Measurements from ENCODE around the gene SYTL3. TPM values are rescaled to one million over a fixed set of nuclear protein-coding genes. Genes with fewer than 3 reads are reported as not detected.

Gene SYTL3
- total and polyA plus RNA-seq, 7 donors, result 1.6 to 6.9 (median 3.3) TPM

DNA sequence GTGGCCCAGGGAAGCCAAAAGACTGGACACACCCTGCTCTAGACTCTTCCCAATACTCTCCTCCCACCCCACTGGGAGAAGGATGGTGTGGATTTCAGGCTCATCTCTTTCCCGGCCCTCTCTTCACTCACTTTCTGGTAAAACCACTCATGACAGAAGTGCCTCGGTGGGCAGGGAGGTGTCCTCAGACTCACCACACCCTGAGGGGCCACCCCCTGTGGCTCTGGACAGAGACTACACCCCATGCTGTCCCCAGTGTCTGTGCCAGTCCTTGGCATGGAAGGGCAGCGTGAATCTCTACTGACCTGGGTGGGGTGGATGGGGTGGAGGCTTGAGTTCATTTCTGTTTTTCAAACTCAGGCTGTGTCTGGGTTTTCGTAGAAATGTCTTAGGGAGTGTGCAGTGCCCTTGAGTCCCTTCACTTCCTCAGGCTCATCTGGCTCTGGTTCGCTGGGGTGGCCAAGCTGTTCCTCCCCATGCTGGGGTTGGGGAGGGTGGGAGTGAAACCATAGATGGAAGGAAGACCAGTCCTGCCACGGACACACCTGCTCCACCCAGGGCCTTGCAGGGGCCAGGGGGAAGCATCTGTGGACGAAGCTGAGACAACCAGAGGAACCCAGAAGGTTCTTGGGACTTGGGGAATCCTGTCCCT, 110.2 kb downstream of the SYTL3 start:
- H3K4me3 ChIP-seq, result no peak overlapping the region
- no peak overlapping the region for H3K27ac ChIP-seq
- WGBS, 2 donors, result 84 to 89% methylated on average over 7 of the region's 7 CpGs
- TF ChIP-seq POLR2AphosphoS5 (IDR thresholded peaks at IDR 0.05) (no peak), EP300 (IDR thresholded peaks at IDR 0.05) (no peak), POLR2A (IDR thresholded peaks at IDR 0.05) (no peak)
- TF ChIP-seq, protein P1, sequence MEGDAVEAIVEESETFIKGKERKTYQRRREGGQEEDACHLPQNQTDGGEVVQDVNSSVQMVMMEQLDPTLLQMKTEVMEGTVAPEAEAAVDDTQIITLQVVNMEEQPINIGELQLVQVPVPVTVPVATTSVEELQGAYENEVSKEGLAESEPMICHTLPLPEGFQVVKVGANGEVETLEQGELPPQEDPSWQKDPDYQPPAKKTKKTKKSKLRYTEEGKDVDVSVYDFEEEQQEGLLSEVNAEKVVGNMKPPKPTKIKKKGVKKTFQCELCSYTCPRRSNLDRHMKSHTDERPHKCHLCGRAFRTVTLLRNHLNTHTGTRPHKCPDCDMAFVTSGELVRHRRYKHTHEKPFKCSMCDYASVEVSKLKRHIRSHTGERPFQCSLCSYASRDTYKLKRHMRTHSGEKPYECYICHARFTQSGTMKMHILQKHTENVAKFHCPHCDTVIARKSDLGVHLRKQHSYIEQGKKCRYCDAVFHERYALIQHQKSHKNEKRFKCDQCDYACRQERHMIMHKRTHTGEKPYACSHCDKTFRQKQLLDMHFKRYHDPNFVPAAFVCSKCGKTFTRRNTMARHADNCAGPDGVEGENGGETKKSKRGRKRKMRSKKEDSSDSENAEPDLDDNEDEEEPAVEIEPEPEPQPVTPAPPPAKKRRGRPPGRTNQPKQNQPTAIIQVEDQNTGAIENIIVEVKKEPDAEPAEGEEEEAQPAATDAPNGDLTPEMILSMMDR (IDR thresholded peaks at IDR 0.05), result no peak
- peaks cover 0 to 30% (median 6%) of the 10 kb centered on the region in 4 donors for H3K36me3 ChIP-seq
- no peaks in the 10 kb centered on the region for H3K4me1 ChIP-seq
- H3K27me3 ChIP-seq, result no peaks in the 10 kb centered on the region
- intact Hi-C loops (cut with DNase I), result no loop called here
- H3K9me3 ChIP-seq, result no peaks in the 10 kb centered on the region
- no peak for DNase-seq

DNA sequence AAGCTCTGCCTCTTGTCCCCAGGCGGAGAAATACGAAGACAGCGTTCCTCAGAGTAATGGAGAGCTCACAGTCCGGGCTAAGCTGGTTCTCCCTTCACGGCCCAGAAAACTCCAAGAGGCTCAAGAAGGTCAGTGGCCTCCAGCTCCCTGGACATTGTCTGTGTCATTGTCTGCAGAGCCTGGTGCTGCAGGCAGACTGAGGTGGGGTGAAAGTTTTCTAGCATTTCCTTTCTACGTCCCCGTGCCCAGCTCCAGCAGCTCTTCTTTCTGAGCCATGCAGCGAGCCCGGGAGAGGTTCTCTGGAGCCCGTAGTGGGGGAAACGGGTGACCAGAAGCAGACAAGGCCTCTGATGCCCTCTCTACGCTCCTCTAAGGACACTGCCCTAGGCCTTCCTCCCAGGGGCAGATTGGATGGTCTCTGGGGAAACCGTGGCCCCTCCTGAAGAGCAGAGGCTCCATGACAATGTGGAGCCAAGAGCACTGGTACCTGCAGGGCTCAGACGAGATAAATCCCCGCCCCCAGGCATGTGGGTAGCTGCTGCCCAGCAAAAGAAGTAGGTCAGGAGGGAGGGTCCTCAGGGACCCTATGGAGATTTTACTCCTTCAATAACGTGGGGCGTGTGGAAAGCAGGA, 110.9 kb downstream of the SYTL3 start:
- Histone ChIP-seq H3K36me3 (peaks cover 0 to 36% (median 12%) of the 10 kb centered on the region in 4 donors), H3K27me3 (no peaks in the 10 kb centered on the region), H3K27ac (no peak overlapping the region), H3K4me1 (no peaks in the 10 kb centered on the region), H3K4me3 (no peak overlapping the region), H3K9me3 (no peaks in the 10 kb centered on the region)
- TF ChIP-seq EP300 (IDR thresholded peaks at IDR 0.05) (no peak), POLR2A (IDR thresholded peaks at IDR 0.05) (no peak), POLR2AphosphoS5 (IDR thresholded peaks at IDR 0.05) (no peak)
- TF ChIP-seq, protein P1 (IDR thresholded peaks at IDR 0.05), result no peak
- 79 to 84% methylated on average over 17 of the region's 17 CpGs for WGBS, 2 donors
- intact Hi-C loops (cut with DNase I), result no loop called here
- DNase-seq, result peak; percentile 39

DNA sequence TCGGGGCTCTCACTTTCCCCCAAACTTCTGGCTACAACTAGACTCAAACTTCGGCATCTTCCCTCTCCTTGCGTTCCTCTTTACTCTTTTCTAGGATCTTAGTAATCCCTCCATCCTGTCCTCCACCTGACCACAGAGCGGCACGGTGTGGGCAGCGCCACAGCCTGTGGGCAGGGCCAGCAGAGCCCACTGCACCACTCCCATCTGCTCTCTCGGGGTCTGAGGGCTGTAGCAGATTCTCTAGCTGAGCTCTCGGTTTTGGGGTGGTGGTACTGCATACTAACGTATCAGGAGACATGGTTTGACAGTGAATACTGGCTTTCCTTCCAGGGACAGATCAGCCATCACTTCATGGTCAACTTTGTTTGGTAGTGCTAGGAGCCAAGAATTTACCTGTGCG, 111.9 kb downstream of the SYTL3 start:
- H3K9me3 ChIP-seq, result no peaks in the 10 kb centered on the region
- intact Hi-C loops (cut with DNase I), result no loop called here

GRCh38 chr6:158762787-158763433, 113.1 kb downstream of the SYTL3 start:
- 83 to 87% methylated on average over 12 of the region's 12 CpGs for WGBS, 2 donors
- Histone ChIP-seq H3K9me3 (no peaks in the 10 kb centered on the region), H3K4me3 (no peak overlapping the region), H3K27me3 (no peaks in the 10 kb centered on the region), H3K4me1 (no peaks in the 10 kb centered on the region), H3K36me3 (peaks cover 0 to 58% (median 30%) of the 10 kb centered on the region in 4 donors), H3K27ac (peak overlapping the region in 1 of 4 donors; percentile 67)
- intact Hi-C loops (cut with DNase I), result no loop called here
- TF ChIP-seq POLR2A (IDR thresholded peaks at IDR 0.05), result no peak
- no peak for TF ChIP-seq POLR2AphosphoS5 (IDR thresholded peaks at IDR 0.05)
- no peak for TF ChIP-seq EP300 (IDR thresholded peaks at IDR 0.05)
- TF ChIP-seq, protein P1 (IDR thresholded peaks at IDR 0.05), result no peak
- DNase-seq, result peak; percentile 52

More for the DNA sequence above, 111.9 kb downstream of the SYTL3 start:
- Histone ChIP-seq H3K36me3 (peaks cover 0 to 47% (median 19%) of the 10 kb centered on the region in 4 donors), H3K27ac (no peak overlapping the region), H3K27me3 (no peaks in the 10 kb centered on the region), H3K4me3 (no peak overlapping the region), H3K4me1 (no peaks in the 10 kb centered on the region)
- 94 to 95% methylated on average over 10 of the region's 10 CpGs for WGBS, 2 donors
- TF ChIP-seq POLR2AphosphoS5 (IDR thresholded peaks at IDR 0.05) (no peak), POLR2A (IDR thresholded peaks at IDR 0.05) (no peak), EP300 (IDR thresholded peaks at IDR 0.05) (no peak)
- TF ChIP-seq, protein P1 (IDR thresholded peaks at IDR 0.05), result no peak
- peak; percentile 32 for DNase-seq
